Inferior parietal cortex (tissue), 1 donor: Measurements from ENCODE around the gene KNDC1.
"Not testable (repeated sequence)": the region's sequence is repeated elsewhere in the genome, so short reads cannot be mapped to it uniquely, and the experiment has no call there.

ENCODE experiments used
- DNase-seq: peaks from one replicate; pipeline ENCODE4 v3.0.0-alpha.2; 2016; ENCODE audit errors: extremely low spot score

KNDC1 gene

GRCh38 chr10:133221756-133222155, 61.7 kb downstream of the KNDC1 start:
- not testable (repeated sequence) for DNase-seq

- no peak for DNase-seq
Observed at GRCh38 chr10:133224076-133224475, 64.1 kb downstream of the KNDC1 start.

DNA sequence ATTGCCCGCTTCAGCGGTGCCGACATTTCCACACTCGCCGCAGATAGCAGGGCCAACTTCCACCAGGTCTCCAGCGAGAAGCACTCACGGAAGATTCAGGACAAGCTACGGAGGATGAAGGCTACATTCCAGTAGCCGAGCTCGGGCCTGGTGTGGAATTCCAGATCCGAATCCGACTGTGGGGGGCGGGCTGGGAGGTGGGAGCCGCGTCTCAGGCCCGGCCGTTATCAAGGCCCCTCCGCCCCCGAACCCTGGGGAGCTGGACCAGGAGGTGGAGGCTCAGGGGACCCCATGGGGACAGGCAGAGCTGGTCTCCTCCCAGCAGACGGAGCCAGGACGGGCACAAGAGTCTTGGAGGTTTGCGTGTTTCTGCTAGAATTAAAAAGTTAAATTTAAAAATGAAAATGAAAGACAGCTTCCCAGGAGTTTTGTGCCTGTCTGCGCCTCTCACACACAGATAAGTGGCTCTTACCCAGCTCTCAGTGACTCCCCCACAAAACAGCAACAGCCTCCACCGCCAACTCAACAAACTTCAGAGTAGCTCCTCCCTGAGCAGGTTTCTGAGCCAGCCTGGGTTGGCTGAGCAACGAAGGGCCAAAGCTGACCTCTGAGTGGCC, 64.8 kb downstream of the KNDC1 start:
- DNase-seq, result no peak

- no peak for DNase-seq
Observed at GRCh38 chr10:133225707-133226191, 65.7 kb downstream of the KNDC1 start.

GRCh38 chr10:133226251-133226808, 66.3 kb downstream of the KNDC1 start:
- DNase-seq, result no peak

DNA sequence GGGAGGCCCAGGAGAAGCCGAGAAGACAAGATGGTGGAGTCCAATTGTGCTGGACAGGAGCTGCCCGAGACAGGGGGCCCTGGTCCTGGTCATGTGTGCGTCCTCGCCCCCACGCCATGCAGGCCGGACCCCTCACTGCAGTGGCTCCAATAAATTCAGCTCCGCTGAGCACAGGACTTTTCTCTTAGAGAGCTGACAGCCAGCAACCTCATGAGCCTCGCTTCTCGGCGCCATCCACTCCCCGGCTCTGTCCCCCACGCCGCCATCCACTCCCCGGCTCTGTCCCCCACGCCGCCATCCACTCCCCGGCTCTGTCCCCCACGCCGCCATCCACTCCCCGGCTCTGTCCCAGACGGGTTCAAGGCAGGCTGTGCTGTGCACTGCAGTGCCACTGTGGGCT, 67.2 kb downstream of the KNDC1 start:
- no peak for DNase-seq

DNA sequence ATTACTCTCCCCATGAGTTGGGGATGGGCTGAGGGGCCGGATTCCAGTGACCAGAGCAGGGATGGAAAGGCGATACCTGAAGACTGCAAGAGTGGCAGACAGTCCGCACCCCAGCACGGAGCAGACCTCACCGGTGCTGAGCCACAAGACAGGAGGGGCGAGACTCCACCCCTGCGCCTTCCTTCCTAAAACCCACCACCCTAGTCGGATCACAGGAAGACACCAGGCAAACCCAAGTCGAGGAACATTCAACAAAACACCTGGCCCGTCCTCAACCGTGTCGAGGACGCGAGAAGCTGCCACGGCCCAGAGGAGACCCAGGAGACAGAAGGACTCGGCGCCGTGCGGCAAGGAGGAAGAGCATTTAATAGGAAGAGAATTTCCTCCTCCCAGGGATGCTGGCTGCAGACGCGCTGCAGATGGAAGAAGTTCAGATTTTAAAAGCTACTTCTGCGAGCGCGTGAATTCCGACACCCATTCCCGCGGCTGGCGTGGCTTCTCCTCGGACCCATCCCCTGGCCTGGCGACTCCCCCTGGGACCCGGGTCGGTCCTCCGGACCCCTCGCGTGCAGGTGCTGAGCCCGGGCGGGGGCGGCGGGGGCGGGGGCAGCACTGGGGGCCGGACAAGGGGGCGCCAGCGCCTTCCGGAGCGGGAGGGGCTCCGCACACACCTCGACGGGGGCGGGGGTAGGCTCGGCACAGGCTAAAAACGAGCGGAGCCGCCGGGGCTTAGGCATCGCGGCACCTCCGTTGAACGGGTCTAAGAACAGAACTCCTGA, 69.4 kb downstream of the KNDC1 start:
- DNase-seq, result no peak

DNA sequence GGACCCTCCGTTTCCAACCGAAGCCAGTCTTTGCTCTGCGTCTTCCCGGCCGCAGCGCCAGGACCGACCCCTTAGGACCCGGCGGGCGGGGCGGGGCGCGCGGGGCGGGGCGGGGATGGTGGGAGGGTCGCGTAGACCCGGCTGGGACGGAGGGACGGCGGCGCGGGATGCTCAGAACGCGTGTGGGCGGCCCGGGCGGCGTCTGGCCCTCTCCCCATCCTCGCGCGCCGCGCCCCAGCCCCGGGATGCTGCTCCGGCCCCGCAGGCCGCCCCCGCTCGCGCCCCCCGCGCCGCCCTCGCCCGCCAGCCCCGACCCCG, 70.0 kb downstream of the KNDC1 start, which contains the start of gene UTF1:
TSS of gene UTF1 (plus strand) at position 174 of the 318 bp plus-strand sequence. CDS start at position 246, 72 bp downstream.
- no peak for DNase-seq

GRCh38 chr10:133230387-133231195, 70.6 kb downstream of the KNDC1 start:
- DNase-seq, result no peak

DNA sequence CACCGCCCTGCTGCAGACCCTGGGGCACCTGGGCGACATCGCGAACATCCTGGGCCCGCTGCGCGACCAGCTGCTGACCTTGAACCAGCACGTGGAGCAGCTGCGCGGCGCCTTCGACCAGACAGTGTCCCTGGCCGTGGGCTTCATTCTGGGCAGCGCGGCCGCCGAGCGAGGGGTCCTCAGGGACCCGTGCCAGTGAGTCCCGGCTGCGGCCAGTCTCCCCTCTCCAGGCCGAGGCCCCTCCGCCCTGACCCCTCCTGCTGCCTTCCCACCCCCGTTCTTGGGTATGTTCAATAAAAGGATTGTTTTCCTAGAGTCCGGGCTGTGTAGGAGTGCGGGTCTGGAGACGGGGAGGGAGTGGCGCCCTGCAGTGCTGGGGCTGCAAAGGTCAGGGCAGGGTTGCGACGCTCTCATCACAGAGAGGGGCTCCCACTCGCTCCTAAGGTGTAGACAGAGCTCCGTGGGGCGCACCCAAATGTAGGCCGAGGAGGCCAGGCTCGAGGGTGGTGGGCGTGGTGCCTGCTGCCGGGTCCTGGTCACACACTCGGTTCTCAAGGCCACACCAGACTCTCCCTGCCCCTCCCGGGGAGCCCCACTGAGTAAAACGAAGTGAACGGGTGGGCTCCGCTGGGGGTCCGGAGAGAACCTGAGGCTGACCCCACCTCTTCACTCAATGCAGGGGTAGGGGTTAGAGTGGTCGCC, 71.4 kb downstream of the KNDC1 start:
- DNase-seq, result no peak

GRCh38 chr10:133231946-133232574, 72.0 kb downstream of the KNDC1 start:
- no peak for DNase-seq

DNA sequence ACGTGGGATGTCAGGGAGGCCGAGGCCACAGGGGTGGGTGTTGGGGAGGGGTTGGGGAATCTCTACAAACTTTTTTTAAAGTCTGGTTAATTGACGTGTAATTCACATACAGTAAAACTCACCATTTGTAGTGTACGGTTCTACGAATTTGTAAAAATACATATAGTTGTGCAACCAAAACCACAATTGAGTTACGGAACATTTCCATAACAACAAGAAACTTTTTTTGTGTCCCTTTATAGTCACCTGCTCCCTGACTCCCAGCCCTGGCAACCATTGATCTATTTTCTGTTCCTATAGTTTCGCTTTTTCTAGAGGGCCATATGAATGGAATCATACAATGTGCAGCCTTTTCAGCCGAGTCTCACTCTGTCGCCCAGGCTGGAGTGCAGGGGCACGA, 74.8 kb downstream of the KNDC1 start:
- not testable (repeated sequence) for DNase-seq

DNA sequence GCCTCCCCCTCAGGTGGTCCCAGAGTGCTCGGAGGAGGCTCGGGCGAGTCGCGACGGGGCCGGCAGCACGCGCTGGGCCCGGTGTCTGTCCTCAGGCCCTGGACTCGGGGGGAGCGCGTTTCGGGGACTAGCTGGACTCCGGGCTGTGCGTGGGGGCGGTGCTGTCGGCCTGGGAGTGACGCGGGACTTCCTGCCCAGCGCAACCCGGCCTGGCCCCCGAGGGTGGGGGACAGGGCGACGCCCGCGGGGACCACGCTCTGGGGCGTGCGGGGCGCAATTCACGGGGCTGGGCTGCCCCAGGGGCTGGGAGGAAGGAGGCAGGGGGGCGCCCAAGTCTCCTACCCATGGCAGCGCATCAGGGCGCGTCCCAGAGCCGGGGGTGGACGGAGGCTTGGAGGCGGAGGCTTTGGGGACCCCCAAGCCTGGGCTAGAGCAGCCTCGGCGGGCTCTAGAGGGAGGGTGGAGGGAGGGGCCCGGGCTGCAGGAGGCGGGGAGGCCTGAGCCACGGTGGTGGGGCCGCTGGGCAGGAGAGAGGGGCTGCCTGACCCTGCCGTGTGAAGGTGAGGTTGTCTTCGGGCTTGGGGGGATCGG, 75.3 kb downstream of the KNDC1 start:
- DNase-seq, result no peak

DNA sequence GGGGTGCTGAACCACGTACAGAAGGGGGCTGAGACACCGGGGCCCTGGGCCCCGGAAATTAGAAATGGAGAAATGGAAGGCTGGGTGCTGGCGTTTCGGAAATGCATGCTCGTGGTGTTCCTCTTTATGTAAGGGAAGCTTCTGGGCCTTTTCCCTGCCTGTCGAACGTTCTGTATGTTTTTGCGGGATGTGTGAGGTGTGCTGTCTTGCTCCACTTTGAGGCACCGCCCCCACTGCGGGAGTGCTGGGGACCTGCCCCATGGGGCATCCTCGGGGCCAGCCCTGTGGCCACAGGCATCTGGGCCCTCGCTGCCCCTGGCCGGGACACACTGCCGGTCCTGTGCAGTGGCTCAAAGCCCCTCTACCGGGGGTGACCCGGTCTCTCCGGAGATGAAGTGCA, 75.9 kb downstream of the KNDC1 start:
- DNase-seq, result no peak

GRCh38 chr10:133236401-133237240, 76.6 kb downstream of the KNDC1 start:
- no peak for DNase-seq

DNA sequence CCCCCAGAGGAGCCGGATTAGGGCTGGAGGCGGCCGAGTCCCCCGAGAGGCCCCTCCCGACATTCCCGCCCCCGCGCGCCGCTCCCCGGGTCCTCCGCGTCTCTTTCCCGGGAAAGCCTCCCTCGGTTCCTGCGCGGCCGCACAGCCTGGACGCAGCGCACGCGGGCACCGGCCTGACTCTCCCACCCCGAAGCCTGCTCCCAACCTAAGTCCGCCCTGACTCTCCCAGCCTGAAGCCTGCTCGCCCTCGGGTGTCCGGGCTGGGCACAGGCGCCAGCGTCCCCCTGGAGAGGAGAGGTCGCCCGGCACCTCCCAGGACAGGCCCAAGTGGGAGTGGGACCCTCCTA, 77.2 kb downstream of the KNDC1 start:
- no peak for DNase-seq

GRCh38 chr10:133237588-133238465, 77.8 kb downstream of the KNDC1 start, which contains the start of gene VENTX:
Gene VENTX (plus strand): TSS chr10:133237855. CDS start chr10:133237915, 60 bp downstream.
- no peak for DNase-seq

- no peak for DNase-seq
Observed at GRCh38 chr10:133238466-133238804, 78.4 kb downstream of the KNDC1 start.

- no peak for DNase-seq
Observed at GRCh38 chr10:133239990-133240389, 80.0 kb downstream of the KNDC1 start.
